HL-60 (cell line): ENCODE measurements around the gene PRKAR1B.

Experiments used
- DNase-seq, 2 experiments: peaks; one replicate each; pipeline ENCODE4 v3.0.0-alpha.2; 2010 to 2020; ENCODE audit warnings: low read depth in 1 of 2, low spot score in 1 of 2
- H3K27ac ChIP-seq: fragments of 250-450 bp; sonication (Bioruptor Pico); replicated peaks from 2 replicates; pipeline ENCODE4 v1.5.1; 2020; ENCODE audit warnings: mild to moderate bottlenecking, moderate library complexity
- H3K27me3 ChIP-seq: fragments of 250-450 bp; sonication (Bioruptor Pico); 2 replicates; pipeline ENCODE4 v1.5.1; 2021; ENCODE audit warnings: mild to moderate bottlenecking, moderate library complexity; ENCODE audit not compliant: insufficient read depth, poor library complexity, severe bottlenecking
- H3K4me3 ChIP-seq: replicated peaks from 2 replicates; pipeline ENCODE4 v1.5.1; 2011; ENCODE audit warnings: mild to moderate bottlenecking, control low read depth, low read length; ENCODE audit not compliant: insufficient read depth
- CTCF ChIP-seq: IDR thresholded peaks from one replicate; pipeline ENCODE4 v1.5.1; 2011; ENCODE audit warnings: low read length, control low read depth, inconsistent platforms; ENCODE audit not compliant: insufficient read depth
- GABPA ChIP-seq: IDR thresholded peaks from 2 replicates; pipeline ENCODE4 v1.6.1; 2012; ENCODE audit warnings: low read depth
- POLR2AphosphoS5 ChIP-seq: IDR thresholded peaks from 2 replicates; pipeline ENCODE4 v1.6.1; 2012; ENCODE audit warnings: low read depth
- REST ChIP-seq: IDR thresholded peaks from 2 replicates; pipeline ENCODE4 v1.6.1; 2012; ENCODE audit warnings: low read depth; ENCODE audit not compliant: insufficient replicate concordance
- SPI1 ChIP-seq: IDR thresholded peaks from 2 replicates; pipeline ENCODE4 v1.6.1; 2012; ENCODE audit warnings: low read depth, mild to moderate bottlenecking, borderline replicate concordance

PRKAR1B gene

GRCh38 chr7:511476-512145 lies 215.5 kb downstream of the PRKAR1B start:
- DNase-seq: no peak
- no peak for TF ChIP-seq POLR2AphosphoS5
- no peak for TF ChIP-seq SPI1
- no peak for TF ChIP-seq REST
- TF ChIP-seq CTCF: no peak
- TF ChIP-seq GABPA: no peak
- Histone ChIP-seq H3K4me3 (no peak overlapping the region), H3K27me3 (peaks cover 36% of the 10 kb centered on the region), H3K27ac (no peak overlapping the region)

- H3K27ac ChIP-seq: no peak overlapping the region
- H3K4me3 ChIP-seq: no peak overlapping the region
- DNase-seq: no peak
- no peak for TF ChIP-seq CTCF
- no peak for TF ChIP-seq REST
- TF ChIP-seq POLR2AphosphoS5: no peak
- TF ChIP-seq SPI1: no peak
- no peak for TF ChIP-seq GABPA
- peaks cover 32% of the 10 kb centered on the region for H3K27me3 ChIP-seq
Measured at GRCh38 chr7:510782-511281, 216.2 kb downstream of the PRKAR1B start.

- H3K27me3 ChIP-seq: peaks cover 27% of the 10 kb centered on the region
- H3K27ac ChIP-seq: no peak overlapping the region
- no peak for TF ChIP-seq SPI1
- no peak for TF ChIP-seq GABPA
- no peak for TF ChIP-seq CTCF
- no peak for TF ChIP-seq REST
- TF ChIP-seq POLR2AphosphoS5: no peak
- no peak overlapping the region for H3K4me3 ChIP-seq
- no peak for DNase-seq
Measured at GRCh38 chr7:510131-510481, 217.0 kb downstream of the PRKAR1B start.
